Endothelial cell of umbilical vein (primary cell): Measurements from ENCODE around the gene DNAJB13. TPM values are rescaled to one million over a fixed set of nuclear protein-coding genes. Genes with fewer than 3 reads are reported as not detected.

Experiments
- BruUV-seq: library from RNA; stranded (reverse); fragments of 400-500 nt; replicated peaks from 2 replicates; lab custom pipeline; 2021; lab: Mats Ljungman, UMichigan
- CTCF ChIA-PET: fragments of 300-600, 350-600 bp; sonication (Branson Sonifier 250); formaldehyde crosslinking; loops from one replicate; lab custom pipeline; 2021; ENCODE audit warnings: antibody characterized with exemption, inconsistent platforms; lab: Charles Lee
- POLR2A ChIA-PET: fragments of 300-600, 350-600 bp; sonication (Branson Sonifier 250); formaldehyde crosslinking; loops from one replicate; lab custom pipeline; 2021; ENCODE audit warnings: antibody characterized with exemption, inconsistent platforms; lab: Charles Lee
- DNase-seq: peaks from one replicate; pipeline ENCODE4 v3.0.0-alpha.2; 2011; ENCODE audit warnings: low read depth, low spot score
- FAIRE-seq: peaks from 2 replicates; lab custom pipeline; 2011; peaks lifted over from hg19 to GRCh38; lab: Jason Lieb, UNC
- H2AFZ ChIP-seq: 2 replicates; pipeline ENCODE4 v1.6.0; 2012; ENCODE audit warnings: low read depth, low read length, control low read depth, inconsistent platforms
- H3K27ac ChIP-seq: 2 replicates; pipeline ENCODE4 v1.5.1; 2011; ENCODE audit warnings: low read depth, mild to moderate bottlenecking, control low read depth, low read length, moderate library complexity; ENCODE audit not compliant: insufficient read depth
- H3K27me3 ChIP-seq, 2 experiments: 2 replicates each; pipeline versions ENCODE4 v1.6.0 to v1.6.1; 2011; ENCODE audit warnings: low read length in 2 of 2, mixed read lengths in 1 of 2; ENCODE audit not compliant: control insufficient read depth in 2 of 2, insufficient read depth in 2 of 2
- H3K36me3 ChIP-seq, 2 experiments: 2 replicates in 1 of 2; 3 replicates in 1 of 2; pipeline ENCODE4 v1.5.1; 2011; ENCODE audit warnings: low read length in 2 of 2, mild to moderate bottlenecking in 1 of 2, moderate library complexity in 1 of 2; ENCODE audit not compliant: control insufficient read depth in 2 of 2, insufficient read depth in 2 of 2; ENCODE audit errors: extremely low read depth in 1 of 2
- H3K4me1 ChIP-seq: 3 replicates; pipeline ENCODE4 v1.5.1; 2011; ENCODE audit warnings: mild to moderate bottlenecking, low read length; ENCODE audit not compliant: control insufficient read depth, insufficient read depth; ENCODE audit errors: extremely low read depth
- H3K4me2 ChIP-seq: 2 replicates; pipeline ENCODE4 v1.6.1; 2011; ENCODE audit warnings: low read length, control low read depth, mixed read lengths; ENCODE audit not compliant: insufficient read depth
- H3K4me3 ChIP-seq, 3 experiments: fragments of 200-600 bp in 1 of 3; sonication (generic), shearing (Covaris generic) in 1 of 3; replicated peaks in 1 of 3; 2 replicates each; pipeline ENCODE4 v1.5.1; 2011 to 2016; ENCODE audit warnings: control low read depth in 3 of 3, low read length in 3 of 3, mild to moderate bottlenecking in 2 of 3, inconsistent platforms in 1 of 3, low read depth in 1 of 3, moderate library complexity in 1 of 3; ENCODE audit not compliant: insufficient read depth in 1 of 3
- H3K79me2 ChIP-seq: 2 replicates; pipeline ENCODE4 v1.6.0; 2012; ENCODE audit warnings: low read length, inconsistent platforms; ENCODE audit not compliant: control insufficient read depth, insufficient read depth
- H3K9ac ChIP-seq: replicated peaks from 2 replicates; pipeline ENCODE3; 2011; ENCODE audit warnings: low read length, control low read depth; ENCODE audit not compliant: insufficient read depth; ENCODE audit errors: extremely low read depth
- H3K9me1 ChIP-seq: replicated peaks from 3 replicates; pipeline ENCODE4 v1.6.0; 2011; ENCODE audit warnings: mild to moderate bottlenecking, low read length; ENCODE audit not compliant: control insufficient read depth, insufficient read depth; ENCODE audit errors: extremely low read depth
- H3K9me3 ChIP-seq: replicated peaks from 2 replicates; pipeline ENCODE4 v1.5.1; 2012; ENCODE audit warnings: low read length, inconsistent platforms; ENCODE audit not compliant: control insufficient read depth, insufficient read depth
- H4K20me1 ChIP-seq: replicated peaks from 2 replicates; pipeline ENCODE3; 2011; ENCODE audit warnings: mild to moderate bottlenecking, low read length; ENCODE audit not compliant: control insufficient read depth, insufficient read depth; ENCODE audit errors: extremely low read depth
- EZH2 ChIP-seq: IDR thresholded peaks from 2 replicates; pipeline ENCODE4 v1.6.1; 2012; ENCODE audit warnings: borderline replicate concordance, low read depth, mild to moderate bottlenecking, moderate library complexity, low read length, inconsistent platforms; ENCODE audit not compliant: severe bottlenecking
- FOS ChIP-seq: IDR thresholded peaks from 2 replicates; pipeline ENCODE4 v1.6.1; 2011; ENCODE audit warnings: mild to moderate bottlenecking, low read length, moderate library complexity, borderline replicate concordance; ENCODE audit not compliant: insufficient read depth
- GATA2 ChIP-seq: IDR thresholded peaks from 2 replicates; pipeline ENCODE4 v1.7.0; 2011; ENCODE audit warnings: low read depth, mild to moderate bottlenecking, moderate library complexity, mixed read lengths, low read length; ENCODE audit not compliant: insufficient read length, insufficient read depth
- JUN ChIP-seq: IDR thresholded peaks from 2 replicates; pipeline ENCODE4 v1.6.1; 2011; ENCODE audit warnings: borderline replicate concordance, low read depth; ENCODE audit not compliant: insufficient read length, insufficient read depth
- MYC ChIP-seq: IDR thresholded peaks from one replicate; pipeline ENCODE4 v1.6.1; 2011; ENCODE audit warnings: mild to moderate bottlenecking, low read depth, low read length
- POLR2A ChIP-seq: IDR thresholded peaks from 2 replicates; pipeline ENCODE4 v1.6.1; 2012; ENCODE audit warnings: low read depth, mild to moderate bottlenecking, control low read depth, low read length
- POLR2AphosphoS5 ChIP-seq: IDR thresholded peaks from 2 replicates; pipeline ENCODE4 v1.6.1; 2012; ENCODE audit warnings: low read depth, mild to moderate bottlenecking, control low read depth, low read length, moderate library complexity; ENCODE audit not compliant: insufficient read depth
- dilution Hi-C: fragments of 300-500 bp; cut with MboI; formaldehyde crosslinking; loops from one replicate; pipeline ENCODE4 v1.15.0; 2019; ENCODE audit warnings: low sequenced_read_pairs; ENCODE audit not compliant: extremely low pct_ligation_motif_present
- intact Hi-C: fragments of 100-400 bp; cut with micrococcal nuclease; formaldehyde crosslinking; loops from one replicate; pipeline ENCODE4 v1.10.0; 2022
- polyA plus RNA-seq, 4 experiments: library from polyadenylated mRNA; depleted of rRNA in 3 of 4; stranded (reverse) in 3 of 4; unstranded in 1 of 4; fragments of >200 nt; gene quantifications; 2 replicates each; pipeline versions ENCODE4 v1.2.1 to v1.2.3, GENCODE V29; 2011 to 2012; ENCODE audit warnings: missing spikeins in 1 of 4
- total RNA-seq: library from RNA; stranded (reverse); gene quantifications from 2 replicates; pipeline ENCODE4 v1.2.3, GENCODE V29; 2021
- TF ChIP-seq, protein P1 (sequence below): IDR thresholded peaks from 2 replicates; pipeline ENCODE4 v1.6.1; 2011; ENCODE audit not compliant: insufficient read depth, insufficient read length
- TF ChIP-seq, protein P2 (sequence below), 2 donors: IDR thresholded peaks; 1 replicate in 1 of 2; 2 replicates in 1 of 2; pipeline ENCODE4 v1.5.1; 2011; ENCODE audit warnings: low read length in 2 of 2, mild to moderate bottlenecking in 2 of 2, moderate library complexity in 2 of 2, control low read depth in 1 of 2, inconsistent platforms in 1 of 2, low read depth in 1 of 2; ENCODE audit not compliant: insufficient read depth in 1 of 2; ENCODE audit errors: extremely low read depth in 1 of 2

The DNAJB13 gene
- total and polyA plus RNA-seq, 2 donors (not counting 3 experiments of a cell fraction or from before 2014, with no cell fraction given) = 0.07 to 0.46 TPM

DNA sequence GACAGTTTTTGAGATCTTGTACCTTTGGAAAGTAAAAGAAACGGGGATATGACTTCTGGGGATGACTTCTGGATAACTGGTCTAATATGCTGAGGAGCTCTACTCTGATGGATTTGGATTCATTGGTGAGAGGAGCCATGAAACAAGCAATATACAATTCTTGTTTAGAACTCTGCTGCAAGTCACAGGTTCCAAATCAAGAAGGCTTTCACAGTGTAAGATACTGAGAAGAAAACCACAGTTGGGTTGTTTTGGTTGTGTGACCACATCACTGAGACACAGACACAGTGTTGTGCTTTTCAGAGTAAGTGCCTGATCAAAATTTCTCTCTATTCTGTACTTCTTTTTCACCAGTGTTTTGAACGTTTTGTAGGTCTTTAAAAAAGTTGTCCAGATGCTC, 44.9 kb downstream of the DNAJB13 start:
- DNase-seq (no peak), FAIRE-seq (no peak)
- H3K9me1 ChIP-seq = no peaks in the 10 kb centered on the region
- H3K4me3 ChIP-seq = no peak overlapping the region
- no peaks in the 10 kb centered on the region for H3K36me3 ChIP-seq
- no peak overlapping the region for H2AFZ ChIP-seq
- peaks cover 0 to 3% of the 10 kb centered on the region in 2 experiments for H3K27me3 ChIP-seq
- H3K4me2 ChIP-seq = no peak overlapping the region
- no peak overlapping the region for H3K27ac ChIP-seq
- H3K9ac ChIP-seq = no peak overlapping the region
- POLR2A ChIA-PET = no interaction called here
- no peaks in the 10 kb centered on the region for H3K4me1 ChIP-seq
- dilution Hi-C loops (no loop called here), intact Hi-C loops (no loop called here)
- no peaks in the 10 kb centered on the region for H3K9me3 ChIP-seq
- CTCF ChIA-PET = no interaction called here
- TF ChIP-seq JUN (no peak), FOS (no peak), MYC (no peak), EZH2 (no peak), POLR2AphosphoS5 (no peak), GATA2 (no peak), POLR2A (no peak)
- TF ChIP-seq, protein P1, sequence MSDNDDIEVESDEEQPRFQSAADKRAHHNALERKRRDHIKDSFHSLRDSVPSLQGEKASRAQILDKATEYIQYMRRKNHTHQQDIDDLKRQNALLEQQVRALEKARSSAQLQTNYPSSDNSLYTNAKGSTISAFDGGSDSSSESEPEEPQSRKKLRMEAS = no peak
- TF ChIP-seq, protein P2, sequence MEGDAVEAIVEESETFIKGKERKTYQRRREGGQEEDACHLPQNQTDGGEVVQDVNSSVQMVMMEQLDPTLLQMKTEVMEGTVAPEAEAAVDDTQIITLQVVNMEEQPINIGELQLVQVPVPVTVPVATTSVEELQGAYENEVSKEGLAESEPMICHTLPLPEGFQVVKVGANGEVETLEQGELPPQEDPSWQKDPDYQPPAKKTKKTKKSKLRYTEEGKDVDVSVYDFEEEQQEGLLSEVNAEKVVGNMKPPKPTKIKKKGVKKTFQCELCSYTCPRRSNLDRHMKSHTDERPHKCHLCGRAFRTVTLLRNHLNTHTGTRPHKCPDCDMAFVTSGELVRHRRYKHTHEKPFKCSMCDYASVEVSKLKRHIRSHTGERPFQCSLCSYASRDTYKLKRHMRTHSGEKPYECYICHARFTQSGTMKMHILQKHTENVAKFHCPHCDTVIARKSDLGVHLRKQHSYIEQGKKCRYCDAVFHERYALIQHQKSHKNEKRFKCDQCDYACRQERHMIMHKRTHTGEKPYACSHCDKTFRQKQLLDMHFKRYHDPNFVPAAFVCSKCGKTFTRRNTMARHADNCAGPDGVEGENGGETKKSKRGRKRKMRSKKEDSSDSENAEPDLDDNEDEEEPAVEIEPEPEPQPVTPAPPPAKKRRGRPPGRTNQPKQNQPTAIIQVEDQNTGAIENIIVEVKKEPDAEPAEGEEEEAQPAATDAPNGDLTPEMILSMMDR (IDR thresholded peaks at IDR 0.05; ENCODE audit: extremely low read depth in 1 of 2, insufficient read depth in 1 of 2, low read depth in 1 of 2, low read length in 2 of 2) = no peak
- no TSS peak for BruUV-seq
- H3K79me2 ChIP-seq = no peaks in the 10 kb centered on the region
- no peaks in the 10 kb centered on the region for H4K20me1 ChIP-seq
